Endothelial cell (in vitro differentiated cells): ENCODE data around the gene SLC6A4. TPM values are rescaled to one million over a fixed set of nuclear protein-coding genes. Genes with fewer than 3 reads are reported as not detected.
A peak's percentile ranks its signal among the peaks of the same experiment; 100 is the strongest.

Experiments
- DNase-seq: peaks from one replicate; pipeline ENCODE4 v3.0.0; 2021; ENCODE audit warnings: low spot score
- H3K27ac Mint-ChIP-seq: one replicate; pipeline ENCODE4 v1.8.0; 2021; ENCODE audit warnings: mixed read lengths, inconsistent platforms; ENCODE audit not compliant: unreplicated experiment
- H3K27me3 Mint-ChIP-seq: one replicate; pipeline ENCODE4 v1.8.0; 2021; ENCODE audit warnings: mild to moderate bottlenecking, moderate library complexity, mixed read lengths, inconsistent platforms; ENCODE audit not compliant: unreplicated experiment
- H3K36me3 Mint-ChIP-seq: one replicate; pipeline ENCODE4 v1.8.0; 2021; ENCODE audit warnings: mild to moderate bottlenecking, low read depth, mixed read lengths, inconsistent platforms; ENCODE audit not compliant: unreplicated experiment
- H3K4me1 Mint-ChIP-seq: one replicate; pipeline ENCODE4 v1.8.0; 2021; ENCODE audit warnings: mild to moderate bottlenecking, mixed read lengths, inconsistent platforms; ENCODE audit not compliant: unreplicated experiment
- H3K4me3 Mint-ChIP-seq: one replicate; pipeline ENCODE4 v1.8.0; 2021; ENCODE audit warnings: mild to moderate bottlenecking, mixed read lengths, inconsistent platforms; ENCODE audit not compliant: unreplicated experiment
- H3K9me3 Mint-ChIP-seq: one replicate; pipeline ENCODE4 v1.8.0; 2021; ENCODE audit warnings: mixed read lengths, inconsistent platforms; ENCODE audit not compliant: unreplicated experiment
- CTCF ChIP-seq: fragments of 200-600 bp; sonication (generic); IDR thresholded peaks from one replicate; pipeline ENCODE4 v1.5.0; 2021; ENCODE audit warnings: antibody characterized with exemption; ENCODE audit not compliant: unreplicated experiment
- total RNA-seq: library from RNA; stranded (reverse); fragmentation: NEBNext Ultra II Directional; extraction: Animal tissue kit (Norgen Biotek cat#: 25700); gene quantifications from one replicate; pipeline ENCODE4 v1.2.1, GENCODE V29; 2021; ENCODE audit not compliant: unreplicated experiment

SLC6A4 gene
- total RNA-seq, 1 donor from 2014 or later = 1.0 TPM

GRCh38 chr17:30174556-30174955 lies 60.9 kb downstream of the SLC6A4 start:
- Mint-ChIP-seq H3K36me3 (peaks cover 15% of the 10 kb centered on the region), H3K9me3 (no peaks in the 10 kb centered on the region), H3K27ac (no peak overlapping the region), H3K27me3 (no peaks in the 10 kb centered on the region), H3K4me1 (peaks cover 2% of the 10 kb centered on the region), H3K4me3 (no peak overlapping the region)
- DNase-seq = no peak
- no peak for TF ChIP-seq CTCF

GRCh38 chr17:30173649-30174048 lies 61.8 kb downstream of the SLC6A4 start:
- no peak overlapping the region for H3K4me3 Mint-ChIP-seq
- peaks cover 2% of the 10 kb centered on the region for H3K4me1 Mint-ChIP-seq
- DNase-seq = no peak
- H3K9me3 Mint-ChIP-seq = no peaks in the 10 kb centered on the region
- peaks cover 15% of the 10 kb centered on the region for H3K36me3 Mint-ChIP-seq
- H3K27ac Mint-ChIP-seq = no peak overlapping the region
- TF ChIP-seq CTCF = no peak
- no peaks in the 10 kb centered on the region for H3K27me3 Mint-ChIP-seq

- Mint-ChIP-seq H3K27ac (no peak overlapping the region), H3K4me3 (no peak overlapping the region), H3K27me3 (no peaks in the 10 kb centered on the region), H3K9me3 (no peaks in the 10 kb centered on the region), H3K4me1 (peaks cover 2% of the 10 kb centered on the region), H3K36me3 (peaks cover 15% of the 10 kb centered on the region)
- no peak for DNase-seq
- no peak for TF ChIP-seq CTCF
These were observed 62.9 kb downstream of the SLC6A4 start for GRCh38 chr17:30172560-30172959.

GRCh38 chr17:30170415-30170987 lies 65.0 kb downstream of the SLC6A4 start:
- peaks cover 14% of the 10 kb centered on the region for H3K4me1 Mint-ChIP-seq
- H3K9me3 Mint-ChIP-seq = no peaks in the 10 kb centered on the region
- TF ChIP-seq CTCF = no peak
- H3K27me3 Mint-ChIP-seq = no peaks in the 10 kb centered on the region
- peaks cover 8% of the 10 kb centered on the region for H3K36me3 Mint-ChIP-seq
- DNase-seq = no peak
- no peak overlapping the region for H3K4me3 Mint-ChIP-seq
- H3K27ac Mint-ChIP-seq = peak overlapping the region; percentile 65

GRCh38 chr17:30165960-30166359 lies 69.5 kb downstream of the SLC6A4 start:
- Mint-ChIP-seq H3K27ac (peak overlapping the region; percentile 21), H3K27me3 (no peaks in the 10 kb centered on the region), H3K36me3 (peaks cover 3% of the 10 kb centered on the region), H3K4me3 (no peak overlapping the region), H3K4me1 (peaks cover 17% of the 10 kb centered on the region), H3K9me3 (no peaks in the 10 kb centered on the region)
- no peak for TF ChIP-seq CTCF
- DNase-seq = no peak
